MCF 10A (cell line): ENCODE measurements around the gene RNF126. TPM values are rescaled to one million over a fixed set of nuclear protein-coding genes. Genes with fewer than 3 reads are reported as not detected.

Experiments
- BruUV-seq: library from RNA; stranded (reverse); fragments of 400-500 nt; replicated peaks from 2 replicates; lab custom pipeline; 2021; lab: Mats Ljungman, UMichigan
- CTCF ChIA-PET: fragments of 300-600 bp; sonication (Branson Sonifier 250); formaldehyde crosslinking; extraction: SDS; loops from one replicate; lab custom pipeline; 2021; ENCODE audit warnings: antibody characterized with exemption, inconsistent platforms; lab: Yijun Ruan, JAX
- POLR2A ChIA-PET: fragments of 300-600, 350-650 bp; sonication (Branson Sonifier 250); formaldehyde crosslinking; extraction: SDS; loops from one replicate; lab custom pipeline; 2020; ENCODE audit warnings: antibody characterized with exemption, inconsistent platforms; lab: Yijun Ruan, JAX
- DNase-seq: peaks from one replicate; pipeline ENCODE4 v3.0.0-alpha.2; 2018; ENCODE audit not compliant: unreplicated experiment
- H3K27ac Mint-ChIP-seq: one replicate; pipeline ENCODE4 v1.8.0; 2022; ENCODE audit warnings: mild to moderate bottlenecking, low read depth, mixed read lengths; ENCODE audit not compliant: unreplicated experiment
- H3K27me3 Mint-ChIP-seq: one replicate; pipeline ENCODE4 v1.8.0; 2022; ENCODE audit warnings: mixed read lengths; ENCODE audit not compliant: insufficient read depth, unreplicated experiment
- H3K36me3 Mint-ChIP-seq: one replicate; pipeline ENCODE4 v1.8.0; 2022; ENCODE audit warnings: mild to moderate bottlenecking, moderate library complexity, mixed read lengths; ENCODE audit not compliant: insufficient read depth, unreplicated experiment
- H3K4me1 Mint-ChIP-seq: one replicate; pipeline ENCODE4 v1.8.0; 2022; ENCODE audit warnings: mixed read lengths; ENCODE audit not compliant: insufficient read depth, unreplicated experiment
- H3K4me3 Mint-ChIP-seq: one replicate; pipeline ENCODE4 v1.8.0; 2022; ENCODE audit warnings: mild to moderate bottlenecking, moderate library complexity, mixed read lengths; ENCODE audit not compliant: unreplicated experiment
- H3K9me3 Mint-ChIP-seq: one replicate; pipeline ENCODE4 v1.8.0; 2022; ENCODE audit warnings: mixed read lengths; ENCODE audit not compliant: unreplicated experiment
- intact Hi-C: fragments of 100-400 bp; cut with micrococcal nuclease; formaldehyde crosslinking; loops from 2 replicates; pipeline ENCODE4 v1.14.1; 2022
- total RNA-seq: library from RNA; stranded (reverse); gene quantifications from 2 replicates; pipeline ENCODE4 v1.2.3, GENCODE V29; 2022
- TF ChIP-seq, protein P1 (sequence below): fragments of 200-600 bp; IDR thresholded peaks from one replicate; pipeline ENCODE4 v1.8.0; 2022; ENCODE audit warnings: antibody characterized with exemption, mild to moderate bottlenecking; ENCODE audit not compliant: unreplicated experiment

RNF126 gene
- total RNA-seq, 1 experiment from 2014 or later = 68.0 TPM

DNA sequence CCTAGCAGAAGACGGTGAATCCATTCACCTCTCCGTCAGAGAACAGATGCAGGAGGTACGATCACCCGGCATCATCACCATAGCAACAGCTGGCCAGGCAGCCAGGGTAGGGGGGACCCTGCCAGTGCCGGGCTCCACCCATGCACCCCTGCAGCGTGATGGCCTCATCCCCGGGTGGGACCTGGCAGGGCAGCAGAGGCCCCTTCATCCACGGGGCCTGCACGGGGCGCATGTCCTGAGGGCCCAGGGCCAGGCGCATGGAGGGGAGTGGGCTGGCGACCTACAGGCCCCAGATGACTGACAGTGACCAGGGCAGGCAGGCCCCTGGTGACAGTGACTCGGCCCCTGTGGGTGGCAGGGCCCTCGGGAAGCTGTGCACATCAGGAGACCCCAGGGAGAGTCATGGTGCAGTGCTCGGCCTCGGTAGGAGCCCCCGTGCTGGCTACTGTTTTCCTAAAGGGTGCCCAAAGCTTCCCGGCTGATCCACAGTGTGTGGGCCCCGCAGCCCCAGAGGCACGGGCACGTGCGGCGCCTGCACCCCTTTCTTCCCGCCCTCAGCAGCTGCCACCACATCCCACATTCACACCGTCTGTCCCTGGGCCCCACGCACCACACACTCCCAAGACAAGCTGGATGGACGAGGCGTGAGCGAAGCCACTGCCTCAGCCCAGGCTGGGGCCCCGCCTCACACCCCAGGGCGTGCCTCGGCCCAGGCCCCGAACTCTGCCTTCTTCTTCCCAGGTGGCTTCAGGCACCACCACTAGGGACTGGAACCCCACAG is 4.8 kb downstream of the RNF126 start:
- H3K4me1 Mint-ChIP-seq = peaks cover 18% of the 10 kb centered on the region
- H3K27me3 Mint-ChIP-seq = no peaks in the 10 kb centered on the region
- CTCF ChIA-PET = no interaction called here
- TF ChIP-seq, protein P1, sequence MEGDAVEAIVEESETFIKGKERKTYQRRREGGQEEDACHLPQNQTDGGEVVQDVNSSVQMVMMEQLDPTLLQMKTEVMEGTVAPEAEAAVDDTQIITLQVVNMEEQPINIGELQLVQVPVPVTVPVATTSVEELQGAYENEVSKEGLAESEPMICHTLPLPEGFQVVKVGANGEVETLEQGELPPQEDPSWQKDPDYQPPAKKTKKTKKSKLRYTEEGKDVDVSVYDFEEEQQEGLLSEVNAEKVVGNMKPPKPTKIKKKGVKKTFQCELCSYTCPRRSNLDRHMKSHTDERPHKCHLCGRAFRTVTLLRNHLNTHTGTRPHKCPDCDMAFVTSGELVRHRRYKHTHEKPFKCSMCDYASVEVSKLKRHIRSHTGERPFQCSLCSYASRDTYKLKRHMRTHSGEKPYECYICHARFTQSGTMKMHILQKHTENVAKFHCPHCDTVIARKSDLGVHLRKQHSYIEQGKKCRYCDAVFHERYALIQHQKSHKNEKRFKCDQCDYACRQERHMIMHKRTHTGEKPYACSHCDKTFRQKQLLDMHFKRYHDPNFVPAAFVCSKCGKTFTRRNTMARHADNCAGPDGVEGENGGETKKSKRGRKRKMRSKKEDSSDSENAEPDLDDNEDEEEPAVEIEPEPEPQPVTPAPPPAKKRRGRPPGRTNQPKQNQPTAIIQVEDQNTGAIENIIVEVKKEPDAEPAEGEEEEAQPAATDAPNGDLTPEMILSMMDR = no peak
- H3K9me3 Mint-ChIP-seq = no peaks in the 10 kb centered on the region
- no peak for DNase-seq
- intact Hi-C loops = loop anchor here (2.0 kb wide), 1 partner anchor 25 kb away; the partner anchor contains the start of gene POLRMT
- H3K36me3 Mint-ChIP-seq = peaks cover 28% of the 10 kb centered on the region
- no TSS peak for BruUV-seq
- H3K4me3 Mint-ChIP-seq = no peak overlapping the region
- no peak overlapping the region for H3K27ac Mint-ChIP-seq
- POLR2A ChIA-PET = no interaction called here

DNA sequence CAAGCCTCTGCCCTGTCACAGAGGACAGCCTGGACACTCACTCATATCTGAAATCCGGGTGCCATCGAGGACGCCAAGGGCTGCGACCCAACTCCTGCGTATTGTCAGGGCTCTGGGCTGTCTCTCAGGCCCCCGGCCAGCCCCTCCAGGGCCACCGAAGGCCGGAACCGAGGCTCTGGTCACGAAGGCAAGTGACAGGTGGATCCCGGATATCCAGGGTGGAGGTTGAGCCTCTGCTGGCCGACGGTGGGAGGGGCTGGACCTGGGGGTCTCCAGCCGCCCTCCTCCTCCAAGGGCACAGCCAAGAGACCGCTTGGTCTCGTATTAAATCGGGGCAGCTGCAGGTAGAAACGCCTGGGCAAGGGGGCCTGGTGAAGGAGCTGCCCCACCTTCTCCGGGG is 5.4 kb downstream of the RNF126 start:
- BruUV-seq = no TSS peak
- peaks cover 18% of the 10 kb centered on the region for H3K4me1 Mint-ChIP-seq
- H3K27ac Mint-ChIP-seq = no peak overlapping the region
- no peaks in the 10 kb centered on the region for H3K27me3 Mint-ChIP-seq
- ChIA-PET CTCF (interaction anchor here (0.6 kb wide), 1 partner anchor 35 kb away, joined by 3 read pairs; no protein-coding TSS in a partner anchor), POLR2A (no interaction called here)
- no peak for DNase-seq
- TF ChIP-seq, protein P1 = no peak
- H3K9me3 Mint-ChIP-seq = no peaks in the 10 kb centered on the region
- H3K36me3 Mint-ChIP-seq = peaks cover 33% of the 10 kb centered on the region
- no peak overlapping the region for H3K4me3 Mint-ChIP-seq
- intact Hi-C loops = loop anchor here (2.0 kb wide), 1 partner anchor 25 kb away; the partner anchor contains the start of gene POLRMT

DNA sequence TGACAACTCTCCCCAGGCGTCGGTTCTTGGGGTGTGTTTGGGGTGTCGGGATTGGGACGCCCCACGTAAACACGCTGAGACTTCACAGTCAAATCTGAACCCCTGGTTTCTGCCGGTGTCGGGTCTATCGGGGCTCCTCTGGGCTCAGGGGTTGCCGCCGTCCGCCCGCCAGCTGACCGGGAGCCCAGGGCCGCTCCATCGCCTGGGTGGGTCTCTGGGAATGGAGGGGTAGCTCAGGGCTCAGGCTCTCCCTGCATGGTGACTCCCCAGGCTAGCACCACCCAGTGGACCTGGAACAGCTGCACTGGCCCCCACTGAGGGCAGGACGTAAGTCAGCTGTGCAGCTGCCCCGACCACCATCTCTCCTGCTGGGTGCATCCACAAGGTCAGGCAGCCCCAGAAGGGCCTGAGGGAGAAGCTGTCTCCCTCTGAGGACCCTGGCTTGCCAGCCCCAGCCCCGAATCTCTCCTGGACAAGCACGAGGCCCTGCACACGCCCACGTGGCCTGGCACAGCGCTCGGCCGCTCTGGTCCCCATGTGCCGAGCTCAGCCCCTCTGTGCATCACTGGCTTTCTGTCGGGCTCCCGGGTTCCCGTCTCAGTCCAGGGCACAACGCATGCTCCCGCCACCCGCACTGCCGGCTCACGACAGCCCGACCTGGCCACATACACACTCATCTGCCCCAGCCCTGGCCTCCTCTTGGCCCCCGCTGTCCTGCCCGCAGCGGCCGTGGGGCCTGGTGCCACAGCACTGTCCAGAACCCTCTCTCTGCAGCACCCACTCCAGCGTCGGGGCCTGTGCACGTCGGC is 6.1 kb downstream of the RNF126 start:
- Mint-ChIP-seq H3K27ac (no peak overlapping the region), H3K4me1 (peaks cover 18% of the 10 kb centered on the region), H3K27me3 (no peaks in the 10 kb centered on the region), H3K36me3 (peaks cover 33% of the 10 kb centered on the region), H3K9me3 (no peaks in the 10 kb centered on the region), H3K4me3 (no peak overlapping the region)
- TF ChIP-seq, protein P1 = no peak
- BruUV-seq = no TSS peak
- intact Hi-C loops = no loop called here
- CTCF ChIA-PET = interaction anchor here (0.6 kb wide), 1 partner anchor 34 kb away, joined by 3 read pairs; no protein-coding TSS in a partner anchor
- no peak for DNase-seq
- POLR2A ChIA-PET = no interaction called here

DNA sequence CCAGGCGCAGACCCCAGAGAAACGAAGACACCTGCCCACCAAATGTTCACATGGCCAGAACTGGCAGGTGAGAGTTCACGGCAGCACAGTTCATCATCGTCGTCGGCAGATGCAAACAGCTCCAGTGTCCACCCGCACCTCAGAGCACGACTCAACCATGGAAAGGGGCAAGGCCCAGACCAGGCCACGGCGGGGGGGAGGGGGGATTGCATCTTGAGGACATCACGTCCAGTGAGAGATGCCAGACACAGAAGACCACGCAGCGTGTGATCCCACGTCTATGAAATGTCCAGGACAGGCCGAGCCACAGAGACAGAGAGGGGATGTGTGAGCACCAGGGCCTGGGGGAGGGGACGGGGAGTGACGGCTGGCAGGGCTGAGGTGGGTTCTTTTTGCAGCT is 7.3 kb downstream of the RNF126 start:
- Mint-ChIP-seq H3K27me3 (no peaks in the 10 kb centered on the region), H3K27ac (no peak overlapping the region), H3K4me3 (no peak overlapping the region), H3K9me3 (no peaks in the 10 kb centered on the region), H3K36me3 (peaks cover 42% of the 10 kb centered on the region), H3K4me1 (peaks cover 11% of the 10 kb centered on the region)
- ChIA-PET POLR2A (no interaction called here), CTCF (interaction anchor here (0.6 to 0.8 kb wide), 2 partner anchors 71 to 74 kb away, joined by 3 to 5 read pairs; no protein-coding TSS in a partner anchor)
- TF ChIP-seq, protein P1 = no peak
- BruUV-seq = no TSS peak
- DNase-seq = no peak
- intact Hi-C loops = no loop called here
